ENCODE measurements around the gene ARHGEF11.
A peak's percentile ranks its signal among the peaks of the same experiment; 100 is the strongest.

Gene ARHGEF11

DNA sequence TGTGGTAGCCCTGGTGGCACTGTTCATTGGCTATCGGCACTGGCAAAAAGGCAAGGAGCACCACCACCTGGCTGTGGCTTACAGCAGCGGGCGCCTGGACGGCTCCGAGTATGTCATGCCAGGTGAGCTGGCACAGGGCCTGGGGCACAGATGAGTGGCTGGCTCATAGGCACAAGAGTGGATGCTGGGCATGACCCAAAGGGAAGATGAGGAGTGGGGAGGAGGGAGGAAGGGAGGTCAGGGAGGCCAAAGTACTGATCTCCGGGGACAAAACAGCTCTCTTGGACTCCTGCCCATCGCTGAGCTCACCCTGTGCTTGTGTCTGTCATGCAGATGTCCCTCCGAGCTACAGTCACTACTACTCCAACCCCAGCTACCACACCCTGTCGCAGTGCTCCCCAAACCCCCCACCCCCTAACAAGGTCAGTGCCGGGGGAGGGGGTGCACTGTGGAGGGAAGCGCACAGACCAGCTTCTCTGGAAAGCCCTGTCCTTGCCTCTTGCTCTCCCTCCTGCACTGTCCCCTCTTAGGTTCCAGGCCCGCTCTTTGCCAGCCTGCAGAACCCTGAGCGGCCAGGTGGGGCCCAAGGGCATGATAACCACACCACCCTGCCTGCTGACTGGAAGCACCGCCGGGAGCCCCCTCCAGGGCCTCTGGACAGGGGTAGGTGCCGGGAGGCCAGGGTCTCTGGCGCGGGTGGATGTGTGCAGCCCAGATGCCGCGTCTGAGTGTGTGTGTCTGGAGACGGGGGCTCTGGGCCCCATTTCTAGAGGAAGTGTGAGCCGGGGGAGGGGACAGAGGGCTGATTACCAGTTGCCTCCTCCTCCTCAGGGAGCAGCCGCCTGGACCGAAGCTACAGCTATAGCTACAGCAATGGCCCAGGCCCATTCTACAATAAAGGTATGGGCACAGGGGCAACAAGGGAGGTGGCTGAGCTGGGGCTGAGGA lies 132.4 kb downstream of the ARHGEF11 start:
- H3K27me3 ChIP-seq (ENCODE audit: insufficient read depth, low read length) = peaks cover 31% of the 10 kb centered on the region
- no peak overlapping the region for H3K4me3 ChIP-seq (ENCODE audit: low read length)
- no peaks in the 10 kb centered on the region for H3K9me3 ChIP-seq (ENCODE audit: insufficient read depth, low read depth, low read length)
- H3K27ac ChIP-seq (ENCODE audit: low read length) = no peak overlapping the region
- H3K36me3 ChIP-seq (ENCODE audit: insufficient read depth, low read depth, low read length) = no peaks in the 10 kb centered on the region
- no peaks in the 10 kb centered on the region for H3K4me1 ChIP-seq (ENCODE audit: insufficient read depth, low read length)
- H3K9ac ChIP-seq (ENCODE audit: low read depth, low read length) = no peak overlapping the region

DNA sequence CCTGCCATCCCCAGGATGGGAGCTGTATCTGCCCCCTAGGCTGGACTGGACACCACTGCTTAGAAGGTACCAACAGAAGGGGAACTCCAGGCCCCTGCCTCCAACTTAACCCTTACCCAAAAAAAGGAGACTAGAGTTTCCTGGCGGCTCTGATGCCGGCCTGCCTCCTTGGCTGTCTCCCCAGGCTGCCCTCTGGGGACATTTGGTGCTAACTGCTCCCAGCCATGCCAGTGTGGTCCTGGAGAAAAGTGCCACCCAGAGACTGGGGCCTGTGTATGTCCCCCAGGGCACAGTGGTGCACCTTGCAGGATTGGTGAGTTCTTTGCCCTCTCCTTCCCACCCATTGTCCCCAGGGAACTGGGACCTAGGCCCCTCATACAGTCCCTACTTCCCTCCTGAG lies 133.2 kb downstream of the ARHGEF11 start:
- no peaks in the 10 kb centered on the region for H3K9me3 ChIP-seq (ENCODE audit: insufficient read depth, low read depth, low read length)
- H3K27me3 ChIP-seq (ENCODE audit: insufficient read depth, low read length) = peaks cover 27% of the 10 kb centered on the region
- H3K36me3 ChIP-seq (ENCODE audit: insufficient read depth, low read depth, low read length) = no peaks in the 10 kb centered on the region

DNA sequence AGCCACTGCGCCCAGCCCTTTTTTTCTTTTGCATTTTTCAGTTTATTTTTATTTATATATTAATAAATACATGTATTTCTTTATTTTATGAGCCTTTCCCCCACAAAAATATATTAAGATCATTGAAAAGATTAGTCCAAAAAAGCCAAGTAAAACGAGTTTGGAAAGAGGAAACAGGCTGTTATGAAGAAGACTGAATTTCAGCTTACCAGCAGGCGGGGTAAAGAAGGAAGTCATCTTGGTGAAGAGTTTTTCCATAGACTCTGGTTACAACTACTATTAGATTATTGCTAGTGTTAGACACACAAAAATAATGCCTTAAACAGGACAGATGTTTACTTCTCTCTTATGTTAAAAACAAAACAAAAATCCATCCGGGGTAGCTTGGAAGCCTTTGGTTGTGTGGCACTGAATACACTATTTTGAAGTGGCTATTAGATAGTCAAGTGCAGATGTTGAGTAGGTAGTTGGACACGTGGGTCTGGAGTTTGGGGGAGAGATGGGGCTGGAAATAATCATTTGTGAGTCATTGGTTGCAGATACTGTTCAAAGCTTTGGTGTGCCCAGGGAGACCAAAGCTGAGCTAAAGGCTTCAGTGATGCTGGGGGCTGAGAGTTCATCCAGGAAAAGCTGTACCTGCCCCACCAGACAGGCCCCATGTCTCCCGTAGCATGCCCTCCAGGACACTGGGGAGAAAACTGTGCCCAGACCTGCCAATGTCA lies 133.8 kb downstream of the ARHGEF11 start:
- Histone ChIP-seq H3K9ac (ENCODE audit: low read depth, low read length) (no peak overlapping the region), H3K27me3 (ENCODE audit: insufficient read depth, low read length) (peaks cover 23% of the 10 kb centered on the region; the same call in 1 of the 2 replicates), H3K4me1 (ENCODE audit: insufficient read depth, low read length) (no peaks in the 10 kb centered on the region), H3K4me3 (ENCODE audit: low read length) (no peak overlapping the region), H3K36me3 (ENCODE audit: insufficient read depth, low read depth, low read length) (no peaks in the 10 kb centered on the region), H3K9me3 (ENCODE audit: insufficient read depth, low read depth, low read length) (no peaks in the 10 kb centered on the region), H3K27ac (ENCODE audit: low read length) (no peak overlapping the region)

More for the DNA sequence above, 133.2 kb downstream of the ARHGEF11 start:
- Histone ChIP-seq H3K9ac (ENCODE audit: low read depth, low read length) (no peak overlapping the region), H3K4me1 (ENCODE audit: insufficient read depth, low read length) (no peaks in the 10 kb centered on the region), H3K4me3 (ENCODE audit: low read length) (no peak overlapping the region), H3K27ac (ENCODE audit: low read length) (no peak overlapping the region)

DNA sequence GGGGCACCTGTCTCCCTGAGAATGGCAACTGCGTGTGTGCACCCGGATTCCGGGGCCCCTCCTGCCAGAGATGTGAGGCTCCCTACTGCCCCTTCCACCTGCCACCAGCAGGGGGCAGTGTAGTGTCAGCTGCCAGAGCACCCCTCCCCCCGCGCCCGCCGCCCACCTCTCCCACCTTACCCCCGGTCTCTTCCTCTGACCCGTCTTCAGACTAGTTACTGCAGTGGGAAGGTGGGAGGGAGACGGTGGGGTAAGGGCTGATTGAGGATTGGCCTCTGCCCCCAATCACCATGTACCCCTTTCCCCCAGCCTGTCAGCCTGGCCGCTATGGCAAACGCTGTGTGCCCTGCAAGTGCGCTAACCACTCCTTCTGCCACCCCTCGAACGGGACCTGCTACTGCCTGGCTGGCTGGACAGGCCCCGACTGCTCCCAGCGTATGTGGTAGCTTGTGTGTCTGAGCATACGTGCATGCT lies 135.2 kb downstream of the ARHGEF11 start:
- Histone ChIP-seq H3K27ac (ENCODE audit: low read length) (no peak overlapping the region), H3K4me3 (ENCODE audit: low read length) (peak overlapping the region; percentile 58; the same call in 1 of the 2 replicates)

DNA sequence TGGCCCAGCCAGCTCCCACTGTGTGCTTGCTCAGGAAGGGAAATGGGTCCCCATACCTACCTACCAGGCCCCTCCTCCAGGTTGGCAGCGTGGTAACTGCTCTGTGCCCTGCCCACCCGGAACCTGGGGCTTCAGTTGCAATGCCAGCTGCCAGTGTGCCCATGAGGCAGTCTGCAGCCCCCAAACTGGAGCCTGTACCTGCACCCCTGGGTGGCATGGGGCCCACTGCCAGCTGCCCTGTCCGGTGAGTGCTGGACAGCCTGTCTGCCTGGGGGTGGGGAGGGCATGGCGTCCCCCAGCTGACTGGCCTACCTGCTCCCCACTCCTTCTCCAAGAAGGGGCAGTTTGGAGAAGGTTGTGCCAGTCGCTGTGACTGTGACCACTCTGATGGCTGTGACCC lies 135.9 kb downstream of the ARHGEF11 start:
- no peaks in the 10 kb centered on the region for H3K9me3 ChIP-seq (ENCODE audit: insufficient read depth, low read depth, low read length)
- H3K27ac ChIP-seq (ENCODE audit: low read length) = no peak overlapping the region
- H3K9ac ChIP-seq (ENCODE audit: low read depth, low read length) = no peak overlapping the region
- H3K4me1 ChIP-seq (ENCODE audit: insufficient read depth, low read length) = no peaks in the 10 kb centered on the region
- no peaks in the 10 kb centered on the region for H3K36me3 ChIP-seq (ENCODE audit: insufficient read depth, low read depth, low read length)
- peaks cover 18% of the 10 kb centered on the region; the same call in 1 of the 2 replicates for H3K27me3 ChIP-seq (ENCODE audit: insufficient read depth, low read length)
- H3K4me3 ChIP-seq (ENCODE audit: low read length) = no peak overlapping the region

More for the DNA sequence above, 135.2 kb downstream of the ARHGEF11 start:
- Histone ChIP-seq H3K4me1 (ENCODE audit: insufficient read depth, low read length) (no peaks in the 10 kb centered on the region), H3K9ac (ENCODE audit: low read depth, low read length) (no peak overlapping the region), H3K27me3 (ENCODE audit: insufficient read depth, low read length) (peaks cover 18% of the 10 kb centered on the region; the same call in 1 of the 2 replicates), H3K9me3 (ENCODE audit: insufficient read depth, low read depth, low read length) (no peaks in the 10 kb centered on the region), H3K36me3 (ENCODE audit: insufficient read depth, low read depth, low read length) (no peaks in the 10 kb centered on the region)

DNA sequence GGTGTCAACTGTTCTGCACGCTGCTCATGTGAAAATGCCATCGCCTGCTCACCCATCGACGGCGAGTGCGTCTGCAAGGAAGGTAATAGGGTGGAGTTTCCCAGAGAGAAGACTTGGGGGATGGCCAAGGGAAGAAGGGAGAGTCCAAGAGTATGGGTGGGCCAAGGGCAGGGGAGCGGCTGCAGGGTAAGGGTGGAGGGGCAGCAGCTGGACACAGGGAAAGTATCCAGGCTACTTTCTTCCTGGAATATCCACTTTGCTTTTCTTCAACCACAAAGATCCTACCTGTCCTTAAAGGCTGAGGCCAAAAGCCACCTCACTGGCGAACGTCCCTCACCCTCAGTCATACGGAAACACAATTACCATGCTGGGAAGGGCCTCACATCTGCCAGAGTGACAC lies 136.6 kb downstream of the ARHGEF11 start:
- no peak overlapping the region for H3K4me3 ChIP-seq (ENCODE audit: low read length)
- H3K36me3 ChIP-seq (ENCODE audit: insufficient read depth, low read depth, low read length) = no peaks in the 10 kb centered on the region
- H3K27me3 ChIP-seq (ENCODE audit: insufficient read depth, low read length) = peaks cover 18% of the 10 kb centered on the region; the same call in 1 of the 2 replicates
- H3K27ac ChIP-seq (ENCODE audit: low read length) = no peak overlapping the region
- H3K9ac ChIP-seq (ENCODE audit: low read depth, low read length) = no peak overlapping the region
- no peaks in the 10 kb centered on the region for H3K9me3 ChIP-seq (ENCODE audit: insufficient read depth, low read depth, low read length)
- no peaks in the 10 kb centered on the region for H3K4me1 ChIP-seq (ENCODE audit: insufficient read depth, low read length)

DNA sequence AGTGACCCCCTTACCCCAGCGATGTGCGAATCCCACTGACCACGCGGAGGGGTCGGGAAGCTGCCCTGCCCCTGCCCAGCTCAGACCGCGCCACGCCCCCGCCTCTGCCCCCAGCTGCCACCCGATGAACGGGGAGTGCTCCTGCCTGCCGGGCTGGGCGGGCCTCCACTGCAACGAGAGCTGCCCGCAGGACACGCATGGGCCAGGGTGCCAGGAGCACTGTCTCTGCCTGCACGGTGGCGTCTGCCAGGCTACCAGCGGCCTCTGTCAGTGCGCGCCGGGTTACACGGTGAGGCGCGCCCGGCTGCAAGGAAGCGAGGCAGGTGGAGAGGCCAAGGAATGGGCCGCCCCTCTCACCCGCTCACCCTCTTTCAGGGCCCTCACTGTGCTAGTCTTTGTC lies 137.0 kb downstream of the ARHGEF11 start:
- Histone ChIP-seq H3K36me3 (ENCODE audit: insufficient read depth, low read depth, low read length) (no peaks in the 10 kb centered on the region), H3K4me3 (ENCODE audit: low read length) (no peak overlapping the region), H3K9ac (ENCODE audit: low read depth, low read length) (no peak overlapping the region), H3K27me3 (ENCODE audit: insufficient read depth, low read length) (peaks cover 18% of the 10 kb centered on the region; the same call in 1 of the 2 replicates), H3K9me3 (ENCODE audit: insufficient read depth, low read depth, low read length) (no peaks in the 10 kb centered on the region), H3K27ac (ENCODE audit: low read length) (no peak overlapping the region), H3K4me1 (ENCODE audit: insufficient read depth, low read length) (no peaks in the 10 kb centered on the region)

DNA sequence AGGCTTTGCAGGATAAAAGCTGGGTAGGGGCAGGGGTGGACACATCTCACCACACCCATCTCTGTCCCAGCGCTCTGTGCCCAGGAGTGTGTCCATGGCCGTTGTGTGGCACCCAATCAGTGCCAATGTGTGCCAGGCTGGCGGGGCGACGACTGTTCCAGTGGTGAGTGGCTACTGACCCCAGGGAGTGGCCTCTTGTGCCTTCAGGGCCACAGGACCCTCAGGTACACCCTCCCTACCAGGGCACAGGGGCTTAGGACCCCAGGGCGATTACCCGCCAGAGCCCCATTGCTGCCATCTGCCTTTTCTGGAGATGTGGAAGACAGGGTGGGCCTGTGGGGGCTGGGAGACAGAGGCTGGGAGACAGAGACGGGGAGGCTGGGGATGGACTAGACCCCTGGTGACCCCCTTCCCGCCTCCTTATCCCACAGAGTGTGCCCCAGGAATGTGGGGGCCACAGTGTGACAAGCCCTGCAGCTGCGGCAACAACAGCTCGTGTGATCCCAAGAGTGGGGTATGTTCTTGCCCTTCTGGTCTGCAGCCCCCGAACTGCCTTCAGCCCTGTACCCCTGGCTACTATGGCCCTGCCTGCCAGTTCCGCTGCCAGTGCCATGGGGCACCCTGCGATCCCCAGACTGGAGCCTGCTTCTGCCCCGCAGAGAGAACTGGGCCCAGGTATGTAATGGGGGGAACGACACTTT lies 139.2 kb downstream of the ARHGEF11 start:
- Histone ChIP-seq H3K27me3 (ENCODE audit: insufficient read depth, low read length) (peaks cover 6% of the 10 kb centered on the region; the same call in 1 of the 2 replicates), H3K4me1 (ENCODE audit: insufficient read depth, low read length) (no peaks in the 10 kb centered on the region)

DNA sequence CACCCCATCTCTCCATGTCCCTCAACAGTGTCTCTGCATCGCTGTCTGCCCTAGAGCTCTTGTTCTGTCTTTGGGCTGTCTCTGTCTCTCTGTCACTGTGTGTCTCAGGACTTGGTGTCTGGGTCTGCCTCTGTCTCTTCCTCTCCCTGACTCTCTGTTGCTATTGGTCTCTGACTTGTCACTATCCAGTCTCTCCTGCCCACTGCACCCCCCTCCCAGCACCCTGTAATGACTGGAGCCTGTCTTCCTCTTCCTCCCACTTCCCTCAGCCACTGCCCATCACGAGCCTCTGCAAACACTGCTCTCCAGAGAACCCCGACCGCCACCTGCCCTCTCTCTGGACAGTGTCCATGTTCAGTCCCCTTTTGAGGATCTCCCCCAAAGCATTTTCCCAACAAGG lies 139.9 kb downstream of the ARHGEF11 start:
- Histone ChIP-seq H3K27ac (ENCODE audit: low read length) (no peak overlapping the region), H3K9ac (ENCODE audit: low read depth, low read length) (no peak overlapping the region), H3K4me1 (ENCODE audit: insufficient read depth, low read length) (no peaks in the 10 kb centered on the region), H3K36me3 (ENCODE audit: insufficient read depth, low read depth, low read length) (no peaks in the 10 kb centered on the region), H3K4me3 (ENCODE audit: low read length) (no peak overlapping the region), H3K9me3 (ENCODE audit: insufficient read depth, low read depth, low read length) (no peaks in the 10 kb centered on the region), H3K27me3 (ENCODE audit: insufficient read depth, low read length) (peaks cover 3% of the 10 kb centered on the region; the same call in 1 of the 2 replicates)

More for the DNA sequence above, 139.2 kb downstream of the ARHGEF11 start:
- no peak overlapping the region for H3K9ac ChIP-seq (ENCODE audit: low read depth, low read length)
- no peak overlapping the region for H3K4me3 ChIP-seq (ENCODE audit: low read length)
- no peaks in the 10 kb centered on the region for H3K9me3 ChIP-seq (ENCODE audit: insufficient read depth, low read depth, low read length)
- H3K27ac ChIP-seq (ENCODE audit: low read length) = no peak overlapping the region
- H3K36me3 ChIP-seq (ENCODE audit: insufficient read depth, low read depth, low read length) = no peaks in the 10 kb centered on the region

DNA sequence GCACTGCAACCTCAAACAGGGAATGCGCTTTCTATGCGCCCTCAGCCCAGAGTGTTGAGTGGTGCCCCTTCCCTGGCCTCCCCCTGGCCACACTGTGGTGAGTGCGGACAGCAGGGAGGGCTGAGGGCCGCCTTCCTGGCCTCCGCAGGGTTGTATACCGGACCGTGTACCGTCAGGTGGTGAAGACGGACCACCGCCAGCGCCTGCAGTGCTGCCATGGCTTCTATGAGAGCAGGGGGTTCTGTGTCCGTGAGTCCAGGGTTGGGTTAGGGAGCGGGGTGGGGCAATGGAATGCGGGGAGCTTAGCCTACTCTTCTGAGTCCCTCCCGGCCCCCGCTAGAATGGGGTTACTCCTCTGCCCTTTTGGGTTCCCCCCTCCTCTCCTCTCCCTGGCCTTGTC lies 140.4 kb downstream of the ARHGEF11 start:
- Histone ChIP-seq H3K4me1 (ENCODE audit: insufficient read depth, low read length) (no peaks in the 10 kb centered on the region), H3K36me3 (ENCODE audit: insufficient read depth, low read depth, low read length) (no peaks in the 10 kb centered on the region), H3K4me3 (ENCODE audit: low read length) (no peak overlapping the region), H3K27me3 (ENCODE audit: insufficient read depth, low read length) (no peaks in the 10 kb centered on the region; the same call in 1 of the 2 replicates), H3K9me3 (ENCODE audit: insufficient read depth, low read depth, low read length) (no peaks in the 10 kb centered on the region), H3K9ac (ENCODE audit: low read depth, low read length) (no peak overlapping the region), H3K27ac (ENCODE audit: low read length) (no peak overlapping the region)

All from iPS-20b (cell line).